ENCODE measurements around the gene OPN5.

GRCh38 chr6:47844881-47845280 is 63.0 kb downstream of the OPN5 start:
- no peak for TF ChIP-seq CTCF (conservative IDR thresholded peaks at IDR 0.05; ENCODE audit: low read depth, low read length)
- no peak for TF ChIP-seq EZH2 (IDR thresholded peaks at IDR 0.05; ENCODE audit: borderline replicate concordance, low read depth, low read length, poor library complexity, severe bottlenecking)

Data from A673 (cell line).